Tibial nerve (tissue), 4 donors: Measurements from ENCODE around the gene MALRD1. TPM values are rescaled to one million over a fixed set of nuclear protein-coding genes. Genes with fewer than 3 reads are reported as not detected.

Source experiments
- DNase-seq, 2 donors: peaks; one replicate each; pipeline ENCODE4 v3.0.0-alpha.2; 2019; ENCODE audit warnings: low spot score in 2 of 2
- H3K27ac ChIP-seq, 4 donors: fragments of 200-600 bp; sonication (generic) in 3 of 4; one replicate each; pipeline ENCODE4 v1.5.1; 2017 to 2019; ENCODE audit warnings: mild to moderate bottlenecking in 1 of 4
- H3K27me3 ChIP-seq, 2 donors: fragments of 200-600 bp; sonication (generic) in 1 of 2; one replicate each; pipeline versions ENCODE4 v1.5.1 to v1.6.0; 2017 to 2019
- H3K36me3 ChIP-seq, 3 donors: fragments of 200-600 bp; sonication (generic); one replicate each; pipeline ENCODE4 v1.5.1; 2018 to 2019
- H3K4me1 ChIP-seq, 4 donors: fragments of 200-600 bp; sonication (generic) in 3 of 4; one replicate each; pipeline ENCODE4 v1.5.1; 2017 to 2019
- H3K4me3 ChIP-seq, 4 donors: fragments of 200-600 bp; sonication (generic) in 3 of 4; one replicate each; pipeline ENCODE4 v1.5.1; 2017 to 2019; ENCODE audit warnings: mild to moderate bottlenecking in 1 of 4, moderate library complexity in 1 of 4
- H3K9me3 ChIP-seq, 4 donors: fragments of 200-600 bp; sonication (generic) in 3 of 4; one replicate each; pipeline ENCODE4 v1.5.1; 2017 to 2019
- EP300 ChIP-seq, 2 donors: sonication (generic); formaldehyde crosslinking; IDR thresholded peaks; one replicate each; pipeline ENCODE4 v1.6.1; 2017; ENCODE audit warnings: antibody characterized with exemption in 2 of 2, mild to moderate bottlenecking in 1 of 2
- POLR2A ChIP-seq, 2 donors: fragments of 450-650 bp; IDR thresholded peaks; one replicate each; pipeline ENCODE4 v1.6.1; 2017; ENCODE audit warnings: antibody characterized with exemption in 2 of 2, mild to moderate bottlenecking in 2 of 2, moderate library complexity in 2 of 2
- WGBS, 2 donors: methylation state at CpG; one replicate each; pipeline ENCODE4 v1.1.5; 2018; 5-methylcytosine and 5-hydroxymethylcytosine counted together
- total RNA-seq, 4 donors: library from RNA; depleted of rRNA; stranded (reverse); fragments of >200 nt; gene quantifications; one replicate each; pipeline ENCODE4 v1.1.0, GENCODE V29; 2016
- TF ChIP-seq, protein P1 (sequence below), 5 experiments: fragments of 200-600 bp in 3 of 5; fragments of 450-650 bp in 2 of 5; sonication (generic) in 3 of 5; IDR thresholded peaks; one replicate each; pipeline ENCODE4 v1.5.1; 2016 to 2019; ENCODE audit warnings: antibody characterized with exemption in 5 of 5, mild to moderate bottlenecking in 3 of 5, moderate library complexity in 2 of 5

The MALRD1 gene
- total RNA-seq, 4 donors from 2014 or later, result 1.3 to 5.4 (median 3.6) TPM; not detected in 1

DNA sequence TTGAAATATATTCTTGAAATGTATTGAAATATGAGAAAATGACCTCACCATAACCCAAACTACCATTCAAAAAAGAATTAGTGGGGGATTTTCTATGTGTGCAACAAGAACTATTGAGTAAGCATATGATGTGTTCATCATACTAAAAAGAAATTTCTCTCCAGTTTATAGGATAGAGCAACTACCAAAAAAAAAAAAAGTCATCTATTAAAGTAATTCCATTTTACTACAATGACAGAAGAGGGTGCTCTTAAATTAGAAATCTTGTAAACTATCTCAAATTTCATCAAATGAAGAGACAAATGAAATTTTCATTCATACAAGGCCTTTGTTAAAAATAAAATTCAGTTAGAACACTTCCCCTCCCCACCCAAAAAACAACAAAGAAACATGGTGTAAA, 572.2 kb downstream of the MALRD1 start:
- H3K9me3 ChIP-seq, result no peaks in the 10 kb centered on the region
- H3K36me3 ChIP-seq, result no peaks in the 10 kb centered on the region
- DNase-seq, result no peak
- H3K27me3 ChIP-seq, result no peaks in the 10 kb centered on the region
- no peaks in the 10 kb centered on the region for H3K4me1 ChIP-seq
- H3K4me3 ChIP-seq, result no peak overlapping the region
- no peak overlapping the region for H3K27ac ChIP-seq
- TF ChIP-seq EP300 (IDR thresholded peaks at IDR 0.05), result no peak
- TF ChIP-seq POLR2A (IDR thresholded peaks at IDR 0.05), result no peak
- TF ChIP-seq, protein P1, sequence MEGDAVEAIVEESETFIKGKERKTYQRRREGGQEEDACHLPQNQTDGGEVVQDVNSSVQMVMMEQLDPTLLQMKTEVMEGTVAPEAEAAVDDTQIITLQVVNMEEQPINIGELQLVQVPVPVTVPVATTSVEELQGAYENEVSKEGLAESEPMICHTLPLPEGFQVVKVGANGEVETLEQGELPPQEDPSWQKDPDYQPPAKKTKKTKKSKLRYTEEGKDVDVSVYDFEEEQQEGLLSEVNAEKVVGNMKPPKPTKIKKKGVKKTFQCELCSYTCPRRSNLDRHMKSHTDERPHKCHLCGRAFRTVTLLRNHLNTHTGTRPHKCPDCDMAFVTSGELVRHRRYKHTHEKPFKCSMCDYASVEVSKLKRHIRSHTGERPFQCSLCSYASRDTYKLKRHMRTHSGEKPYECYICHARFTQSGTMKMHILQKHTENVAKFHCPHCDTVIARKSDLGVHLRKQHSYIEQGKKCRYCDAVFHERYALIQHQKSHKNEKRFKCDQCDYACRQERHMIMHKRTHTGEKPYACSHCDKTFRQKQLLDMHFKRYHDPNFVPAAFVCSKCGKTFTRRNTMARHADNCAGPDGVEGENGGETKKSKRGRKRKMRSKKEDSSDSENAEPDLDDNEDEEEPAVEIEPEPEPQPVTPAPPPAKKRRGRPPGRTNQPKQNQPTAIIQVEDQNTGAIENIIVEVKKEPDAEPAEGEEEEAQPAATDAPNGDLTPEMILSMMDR (IDR thresholded peaks at IDR 0.05), result no peak

DNA sequence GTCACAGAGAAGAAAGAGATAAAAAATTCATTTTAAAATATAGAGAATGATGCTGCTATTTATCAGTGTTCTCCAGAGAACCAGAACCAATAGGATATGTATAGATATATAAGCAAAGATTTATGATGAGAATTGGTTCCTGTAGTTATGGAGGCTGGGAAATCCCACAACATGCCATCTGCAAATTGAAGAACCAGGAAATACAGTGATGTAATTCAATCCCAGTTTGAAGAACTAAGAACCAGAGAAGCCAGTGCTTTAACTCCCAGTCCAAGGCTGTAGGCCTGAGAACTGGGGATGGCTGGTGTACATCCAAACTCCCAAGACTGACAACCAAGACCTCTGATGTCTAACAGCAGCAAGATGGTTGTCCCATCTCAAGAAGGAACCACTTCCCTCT, 574.7 kb downstream of the MALRD1 start:
- H3K27me3 ChIP-seq, result no peaks in the 10 kb centered on the region
- no peak for DNase-seq
- no peak overlapping the region for H3K27ac ChIP-seq
- H3K4me1 ChIP-seq, result no peaks in the 10 kb centered on the region
- TF ChIP-seq POLR2A (IDR thresholded peaks at IDR 0.05), result no peak
- TF ChIP-seq, protein P1 (IDR thresholded peaks at IDR 0.05), result no peak
- no peak for TF ChIP-seq EP300 (IDR thresholded peaks at IDR 0.05)
- H3K36me3 ChIP-seq, result no peaks in the 10 kb centered on the region
- H3K4me3 ChIP-seq, result no peak overlapping the region
- no peaks in the 10 kb centered on the region for H3K9me3 ChIP-seq

DNA sequence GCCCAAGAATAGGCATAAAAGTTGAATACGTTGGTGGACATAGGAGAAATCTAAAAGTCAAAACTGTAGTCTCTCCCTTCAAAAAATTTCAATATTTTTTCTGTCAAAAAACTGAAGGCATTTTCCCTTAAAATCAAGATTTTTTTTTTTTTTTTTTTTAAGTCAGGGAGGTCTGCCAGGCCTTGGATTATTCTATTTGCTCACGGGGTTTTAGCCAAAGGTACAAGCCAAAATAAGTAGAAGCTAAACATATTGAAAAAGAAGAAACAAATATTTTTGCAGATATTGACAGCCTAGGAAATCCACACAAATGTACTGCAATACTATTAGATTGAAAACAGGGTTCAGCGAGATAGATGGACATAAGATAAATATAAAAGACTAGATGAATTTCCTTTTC, 577.6 kb downstream of the MALRD1 start:
- H3K9me3 ChIP-seq, result no peaks in the 10 kb centered on the region
- TF ChIP-seq EP300 (IDR thresholded peaks at IDR 0.05) (no peak), POLR2A (IDR thresholded peaks at IDR 0.05) (no peak)
- TF ChIP-seq, protein P1 (IDR thresholded peaks at IDR 0.05), result no peak
- no peak for DNase-seq
- no peaks in the 10 kb centered on the region for H3K27me3 ChIP-seq
- WGBS, 2 donors, result 79 to 82% methylated on average over 3 of the region's 3 CpGs
- H3K4me3 ChIP-seq, result no peak overlapping the region
- H3K36me3 ChIP-seq, result no peaks in the 10 kb centered on the region
- H3K27ac ChIP-seq, result no peak overlapping the region
- peaks cover 0 to 19% (median 3%) of the 10 kb centered on the region in 4 donors for H3K4me1 ChIP-seq

DNA sequence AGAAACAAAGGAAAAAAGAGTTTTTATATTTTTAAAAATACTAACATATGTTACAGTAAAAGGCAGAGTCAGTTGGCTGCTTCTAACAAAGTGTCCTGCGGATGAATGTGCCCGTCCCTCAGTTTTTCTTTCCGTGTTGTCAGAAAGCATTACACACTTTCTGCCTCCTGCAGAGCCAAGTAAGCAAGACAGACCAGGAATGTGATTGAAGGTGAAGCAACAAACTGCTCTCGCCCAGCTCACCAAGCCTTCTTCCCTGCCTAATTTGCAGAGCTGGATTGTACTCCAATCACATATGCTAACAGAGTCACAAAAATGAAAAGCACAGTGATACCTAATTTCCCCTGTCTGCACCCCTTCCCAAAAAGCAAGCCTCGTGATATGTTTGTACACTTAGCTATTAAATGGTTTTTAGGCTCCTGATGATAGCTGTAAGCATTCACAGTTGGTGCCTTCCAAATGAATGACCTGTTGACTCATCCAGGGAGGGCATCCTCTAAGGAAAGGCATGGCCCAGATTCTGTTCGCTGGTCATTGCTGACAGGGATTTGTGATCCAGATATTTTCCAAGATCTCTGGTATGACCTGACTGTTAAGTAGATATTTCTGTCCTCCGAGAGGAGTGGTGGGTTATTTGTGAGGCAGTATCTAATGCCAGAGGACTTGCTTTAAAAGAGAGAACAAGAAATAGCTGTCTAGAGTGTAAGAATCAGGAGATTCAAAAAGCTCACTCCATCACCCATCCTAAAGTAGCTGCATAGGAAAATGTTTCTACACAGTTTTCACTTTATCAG, 580.4 kb downstream of the MALRD1 start:
- WGBS, 2 donors, result 64 to 75% methylated on average over 7 of the region's 7 CpGs

DNA sequence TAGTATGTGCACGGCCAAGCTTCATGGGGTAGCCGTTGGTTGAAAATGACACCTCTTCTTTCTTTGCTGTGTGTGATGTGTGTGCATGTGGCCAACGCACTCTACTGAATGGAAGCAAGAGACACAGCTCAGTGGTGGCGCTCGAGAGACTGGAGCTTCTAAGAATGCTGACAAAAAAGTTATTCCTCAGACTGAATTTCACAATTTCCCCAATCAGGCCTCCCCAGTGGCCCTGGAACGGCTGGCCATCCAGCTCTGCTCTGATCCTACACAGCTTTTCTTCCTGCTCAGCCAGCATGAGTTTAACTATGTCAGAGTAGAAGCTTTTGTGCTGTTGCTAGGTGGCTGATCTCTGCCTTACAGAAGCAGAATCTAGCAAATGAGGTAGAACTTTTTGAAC, 581.0 kb downstream of the MALRD1 start:
- H3K4me1 ChIP-seq, result peaks cover 0 to 19% (median 3%) of the 10 kb centered on the region in 4 donors
- TF ChIP-seq, protein P1 (IDR thresholded peaks at IDR 0.05), result peak in 2 of 5 experiments; percentile 23 to 24
- TF ChIP-seq POLR2A (IDR thresholded peaks at IDR 0.05) (no peak), EP300 (IDR thresholded peaks at IDR 0.05) (peak in 1 of 2 donors; percentile 48)
- H3K36me3 ChIP-seq, result no peaks in the 10 kb centered on the region
- H3K9me3 ChIP-seq, result no peaks in the 10 kb centered on the region
- H3K27me3 ChIP-seq, result no peaks in the 10 kb centered on the region
- H3K4me3 ChIP-seq, result no peak overlapping the region
- 28 to 29% methylated on average over 6 of the region's 6 CpGs for WGBS, 2 donors
- peak overlapping the region in 3 of 4 donors; percentile 13 to 45 (median 32) for H3K27ac ChIP-seq
- peak; percentile 58 to 70 for DNase-seq

More for the DNA sequence above, 580.4 kb downstream of the MALRD1 start:
- DNase-seq, result no peak
- Histone ChIP-seq H3K36me3 (no peaks in the 10 kb centered on the region), H3K4me1 (peaks cover 0 to 19% (median 3%) of the 10 kb centered on the region in 4 donors), H3K9me3 (no peaks in the 10 kb centered on the region), H3K27me3 (no peaks in the 10 kb centered on the region), H3K4me3 (no peak overlapping the region), H3K27ac (peak overlapping the region in 1 of 4 donors; percentile 45)
- TF ChIP-seq EP300 (IDR thresholded peaks at IDR 0.05) (no peak), POLR2A (IDR thresholded peaks at IDR 0.05) (no peak)
- TF ChIP-seq, protein P1 (IDR thresholded peaks at IDR 0.05), result no peak
